Measurements from ENCODE around the gene KCTD13. TPM values are rescaled to one million over a fixed set of nuclear protein-coding genes. Genes with fewer than 3 reads are reported as not detected.
A peak's percentile ranks its signal among the peaks of the same experiment; 100 is the strongest.
"Not testable (repeated sequence)": the region's sequence is repeated elsewhere in the genome, so short reads cannot be mapped to it uniquely, and the experiment has no call there.

KCTD13 gene
- total RNA-seq, 2 donors from 2014 or later: 37.1 to 55.5 TPM

GRCh38 chr16:29876594-29877249, 49.3 kb downstream of the KCTD13 start:
- no peaks in the 10 kb centered on the region for H3K36me3 Mint-ChIP-seq
- DNase-seq (ENCODE audit: low spot score in 2 of 2) (peak in 1 of 2 donors; percentile 41), ATAC-seq (peak; percentile 30 to 44)
- no peak overlapping the region for H3K27ac Mint-ChIP-seq
- H3K9me3 Mint-ChIP-seq: no peaks in the 10 kb centered on the region

- Mint-ChIP-seq H3K36me3 (no peaks in the 10 kb centered on the region), H3K27ac (no peak overlapping the region), H3K9me3 (no peaks in the 10 kb centered on the region)
- no peak for DNase-seq (ENCODE audit: low spot score in 2 of 2)
- no peak for ATAC-seq
Measured at GRCh38 chr16:29876217-29876593, 49.8 kb downstream of the KCTD13 start.

GRCh38 chr16:29875206-29875605, 50.8 kb downstream of the KCTD13 start:
- H3K9me3 Mint-ChIP-seq: no peaks in the 10 kb centered on the region
- no peak overlapping the region for H3K27ac Mint-ChIP-seq
- no peaks in the 10 kb centered on the region for H3K36me3 Mint-ChIP-seq
- DNase-seq (ENCODE audit: low spot score in 2 of 2) (no peak), ATAC-seq (no peak)

- H3K36me3 Mint-ChIP-seq: no peaks in the 10 kb centered on the region
- ATAC-seq: no peak
- no peak overlapping the region for H3K27ac Mint-ChIP-seq
- no peaks in the 10 kb centered on the region for H3K9me3 Mint-ChIP-seq
- DNase-seq (ENCODE audit: low spot score in 2 of 2): no peak
Measured at GRCh38 chr16:29873319-29873718, 52.7 kb downstream of the KCTD13 start.

- H3K9me3 Mint-ChIP-seq: no peaks in the 10 kb centered on the region
- DNase-seq (ENCODE audit: low spot score in 2 of 2): no peak
- no peaks in the 10 kb centered on the region for H3K36me3 Mint-ChIP-seq
- H3K27ac Mint-ChIP-seq: no peak overlapping the region
- no peak for ATAC-seq
Measured at GRCh38 chr16:29871822-29872546, 54.0 kb downstream of the KCTD13 start.

- not testable (repeated sequence) for H3K27ac Mint-ChIP-seq; H3K9me3 Mint-ChIP-seq; H3K36me3 Mint-ChIP-seq; ATAC-seq; DNase-seq (ENCODE audit: low spot score in 2 of 2)
Measured at GRCh38 chr16:29869067-29869466, 57.0 kb downstream of the KCTD13 start.

- Mint-ChIP-seq H3K9me3 (no peaks in the 10 kb centered on the region), H3K36me3 (no peaks in the 10 kb centered on the region), H3K27ac (no peak overlapping the region)
- no peak for ATAC-seq
- DNase-seq (ENCODE audit: low spot score in 2 of 2): no peak
Measured at GRCh38 chr16:29868396-29869009, 57.5 kb downstream of the KCTD13 start.

- Mint-ChIP-seq H3K9me3 (no peaks in the 10 kb centered on the region), H3K27ac (peak overlapping the region in 1 of 2 donors; percentile 97), H3K36me3 (peaks cover 6% of the 10 kb centered on the region in 2 donors)
- DNase-seq (ENCODE audit: low spot score in 2 of 2) (no peak), ATAC-seq (no peak)
Measured at GRCh38 chr16:29864205-29864604, 61.8 kb downstream of the KCTD13 start.

GRCh38 chr16:29863669-29863984, 62.4 kb downstream of the KCTD13 start:
- ATAC-seq: no peak
- H3K9me3 Mint-ChIP-seq: no peaks in the 10 kb centered on the region
- peaks cover 6% of the 10 kb centered on the region in 2 donors for H3K36me3 Mint-ChIP-seq
- peak overlapping the region; percentile 97 to 99 for H3K27ac Mint-ChIP-seq
- DNase-seq (ENCODE audit: low spot score in 2 of 2): no peak

GRCh38 chr16:29862884-29863668, 63.0 kb downstream of the KCTD13 start, which contains the start of gene CDIPT:
Gene CDIPT, minus strand, starts transcription at chr16:29863226. Its CDS starts 369 bp downstream, at chr16:29862857.
- peak; percentile 90 to 99 for ATAC-seq
- peak; percentile 87 to 92 for DNase-seq (ENCODE audit: low spot score in 2 of 2)
- Mint-ChIP-seq H3K9me3 (no peaks in the 10 kb centered on the region), H3K27ac (peak within 1 kb of the TSS; percentile 97 to 99), H3K36me3 (peaks cover 6 to 12% of the 10 kb centered on the region in 2 donors)

- ATAC-seq (peak in 1 of 2 donors; percentile 9), DNase-seq (ENCODE audit: low spot score in 2 of 2) (peak in 1 of 2 donors; percentile 21)
- Mint-ChIP-seq H3K27ac (peak overlapping the region; percentile 96 to 97), H3K36me3 (peaks cover 6 to 12% of the 10 kb centered on the region in 2 donors), H3K9me3 (no peaks in the 10 kb centered on the region)
Measured at GRCh38 chr16:29862383-29862883, 63.6 kb downstream of the KCTD13 start.

GRCh38 chr16:29860218-29860617, 65.8 kb downstream of the KCTD13 start:
- Mint-ChIP-seq H3K36me3 (peaks cover 6 to 12% of the 10 kb centered on the region in 2 donors), H3K9me3 (no peaks in the 10 kb centered on the region), H3K27ac (peak overlapping the region; percentile 52 to 92)
- DNase-seq (ENCODE audit: low spot score in 2 of 2): no peak
- no peak for ATAC-seq

GRCh38 chr16:29858974-29859373, 67.1 kb downstream of the KCTD13 start:
- Mint-ChIP-seq H3K27ac (no peak overlapping the region), H3K9me3 (no peaks in the 10 kb centered on the region), H3K36me3 (peaks cover 6 to 12% of the 10 kb centered on the region in 2 donors)
- DNase-seq (ENCODE audit: low spot score in 2 of 2): no peak
- no peak for ATAC-seq

GRCh38 chr16:29858149-29858849, 67.7 kb downstream of the KCTD13 start:
- Mint-ChIP-seq H3K36me3 (peaks cover 6 to 12% of the 10 kb centered on the region in 2 donors), H3K27ac (peak overlapping the region in 1 of 2 donors; percentile 31), H3K9me3 (no peaks in the 10 kb centered on the region)
- DNase-seq (ENCODE audit: low spot score in 2 of 2): no peak
- ATAC-seq: no peak

- Mint-ChIP-seq H3K36me3 (peaks cover 2 to 7% of the 10 kb centered on the region in 2 donors), H3K9me3 (no peaks in the 10 kb centered on the region), H3K27ac (no peak overlapping the region)
- DNase-seq (ENCODE audit: low spot score in 2 of 2) (no peak), ATAC-seq (no peak)
Measured at GRCh38 chr16:29857133-29857760, 68.8 kb downstream of the KCTD13 start.
